Tibial nerve (tissue), 4 donors: ENCODE results near the gene FRMD4A. TPM values are rescaled to one million over a fixed set of nuclear protein-coding genes. Genes with fewer than 3 reads are reported as not detected.

Experiments
- DNase-seq, 2 donors: peaks; one replicate each; pipeline ENCODE4 v3.0.0-alpha.2; 2019; ENCODE audit warnings: low spot score in 2 of 2
- H3K27ac ChIP-seq, 4 donors: fragments of 200-600 bp; sonication (generic) in 3 of 4; one replicate each; pipeline ENCODE4 v1.5.1; 2017 to 2019; ENCODE audit warnings: mild to moderate bottlenecking in 1 of 4
- H3K27me3 ChIP-seq, 2 donors: fragments of 200-600 bp; sonication (generic) in 1 of 2; one replicate each; pipeline versions ENCODE4 v1.5.1 to v1.6.0; 2017 to 2019
- H3K36me3 ChIP-seq, 3 donors: fragments of 200-600 bp; sonication (generic); one replicate each; pipeline ENCODE4 v1.5.1; 2018 to 2019
- H3K4me1 ChIP-seq, 4 donors: fragments of 200-600 bp; sonication (generic) in 3 of 4; one replicate each; pipeline ENCODE4 v1.5.1; 2017 to 2019
- H3K4me3 ChIP-seq, 4 donors: fragments of 200-600 bp; sonication (generic) in 3 of 4; one replicate each; pipeline ENCODE4 v1.5.1; 2017 to 2019; ENCODE audit warnings: mild to moderate bottlenecking in 1 of 4, moderate library complexity in 1 of 4
- H3K9me3 ChIP-seq, 4 donors: fragments of 200-600 bp; sonication (generic) in 3 of 4; one replicate each; pipeline ENCODE4 v1.5.1; 2017 to 2019
- CTCF ChIP-seq, 5 experiments: fragments of 200-600 bp in 3 of 5; fragments of 450-650 bp in 2 of 5; sonication (generic) in 3 of 5; IDR thresholded peaks; one replicate each; pipeline ENCODE4 v1.5.1; 2016 to 2019; ENCODE audit warnings: antibody characterized with exemption in 5 of 5, mild to moderate bottlenecking in 3 of 5, moderate library complexity in 2 of 5
- EP300 ChIP-seq, 2 donors: sonication (generic); formaldehyde crosslinking; IDR thresholded peaks; one replicate each; pipeline ENCODE4 v1.6.1; 2017; ENCODE audit warnings: antibody characterized with exemption in 2 of 2, mild to moderate bottlenecking in 1 of 2
- POLR2A ChIP-seq, 2 donors: fragments of 450-650 bp; IDR thresholded peaks; one replicate each; pipeline ENCODE4 v1.6.1; 2017; ENCODE audit warnings: antibody characterized with exemption in 2 of 2, mild to moderate bottlenecking in 2 of 2, moderate library complexity in 2 of 2
- WGBS, 2 donors: methylation state at CpG; one replicate each; pipeline ENCODE4 v1.1.5; 2018; 5-methylcytosine and 5-hydroxymethylcytosine counted together
- total RNA-seq, 4 donors: library from RNA; depleted of rRNA; stranded (reverse); fragments of >200 nt; gene quantifications; one replicate each; pipeline ENCODE4 v1.1.0, GENCODE V29; 2016

The FRMD4A gene
- total RNA-seq, 4 donors from 2014 or later = 39.8 to 89.7 (median 53.9) TPM

DNA sequence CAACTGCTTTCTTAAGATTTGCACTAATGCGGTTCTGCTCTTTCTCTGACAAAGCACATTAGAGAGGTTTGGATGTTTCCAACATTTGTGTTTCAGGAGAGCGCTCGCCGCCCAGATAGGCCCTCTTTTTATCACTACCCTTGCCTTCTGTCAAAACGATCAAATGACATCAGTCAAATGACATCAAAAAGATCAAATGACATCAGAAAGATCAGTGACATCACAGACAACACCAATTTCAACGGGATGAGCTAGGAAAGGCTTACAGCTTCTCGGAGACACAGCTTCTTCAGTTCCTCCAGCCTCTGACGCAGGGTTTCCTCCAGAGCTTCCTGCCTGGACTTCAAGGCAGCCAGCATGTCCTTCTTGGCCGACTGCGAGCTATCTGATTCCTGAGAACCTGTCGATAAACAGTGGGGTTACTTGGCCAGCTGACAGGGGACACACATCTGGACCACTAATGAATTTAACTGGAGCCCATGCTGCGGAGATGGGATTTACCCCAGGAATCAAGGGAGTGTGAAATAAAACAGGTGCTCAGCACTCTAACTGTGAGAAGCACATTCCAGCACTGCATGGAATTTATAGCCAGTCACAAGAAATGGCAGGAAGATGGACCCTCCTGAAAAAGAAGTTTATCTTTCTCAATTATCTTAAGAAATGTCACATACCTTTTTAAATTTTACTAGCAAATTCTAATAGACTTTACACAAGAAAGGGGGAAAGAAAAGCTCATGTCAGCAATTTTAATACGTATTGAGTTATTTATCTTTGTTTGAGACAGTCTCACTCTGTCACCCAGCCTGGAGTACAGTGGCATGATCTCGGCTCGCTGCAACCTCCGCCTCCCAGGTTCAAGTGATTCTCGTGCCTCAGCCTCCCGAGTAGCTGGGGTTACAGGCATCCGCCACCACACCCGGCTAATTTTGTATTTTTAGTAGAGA, 655.8 kb downstream of the FRMD4A start:
- Histone ChIP-seq H3K4me3 (no peak overlapping the region), H3K27ac (no peak overlapping the region), H3K36me3 (peaks cover 0 to 36% (median 0%) of the 10 kb centered on the region in 3 donors), H3K9me3 (no peaks in the 10 kb centered on the region), H3K4me1 (peaks cover 0 to 14% (median 0%) of the 10 kb centered on the region in 4 donors), H3K27me3 (no peaks in the 10 kb centered on the region)
- 78 to 81% methylated on average over 20 of the region's 20 CpGs for WGBS, 2 donors
- DNase-seq = no peak
- TF ChIP-seq EP300 (IDR thresholded peaks at IDR 0.05) = no peak
- TF ChIP-seq POLR2A (IDR thresholded peaks at IDR 0.05) = no peak
- TF ChIP-seq CTCF (IDR thresholded peaks at IDR 0.05) = no peak

GRCh38 chr10:13673156-13673555, 657.6 kb downstream of the FRMD4A start:
- H3K27me3 ChIP-seq = no peaks in the 10 kb centered on the region
- 67 to 70% methylated on average over 8 of the region's 8 CpGs for WGBS, 2 donors
- H3K4me1 ChIP-seq = peaks cover 0 to 19% (median 0%) of the 10 kb centered on the region in 4 donors
- no peak for DNase-seq
- TF ChIP-seq POLR2A (IDR thresholded peaks at IDR 0.05) (no peak), EP300 (IDR thresholded peaks at IDR 0.05) (no peak), CTCF (IDR thresholded peaks at IDR 0.05) (no peak)
- H3K27ac ChIP-seq = no peak overlapping the region
- H3K36me3 ChIP-seq = peaks cover 0 to 40% (median 2%) of the 10 kb centered on the region in 3 donors
- no peak overlapping the region for H3K4me3 ChIP-seq
- no peaks in the 10 kb centered on the region for H3K9me3 ChIP-seq

DNA sequence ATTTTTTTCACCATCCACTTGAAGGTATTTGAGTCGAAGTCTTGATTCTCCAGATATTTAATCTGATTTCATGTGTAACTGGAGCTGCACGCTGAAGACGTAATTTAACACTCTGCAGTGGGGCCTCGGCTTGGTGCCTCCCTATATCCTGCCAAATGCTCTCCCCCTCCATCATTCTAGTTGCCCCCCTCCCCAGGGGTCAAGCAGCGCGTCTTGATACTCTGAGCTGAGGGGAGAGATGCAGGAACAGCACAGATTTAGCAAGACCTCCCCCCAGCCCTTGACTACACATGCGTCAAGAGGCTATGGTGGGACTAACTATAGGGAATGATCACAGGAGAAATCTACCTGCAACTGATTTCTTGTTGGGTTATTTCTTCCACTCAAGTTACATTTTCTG, 658.2 kb downstream of the FRMD4A start:
- Histone ChIP-seq H3K36me3 (peaks cover 0 to 43% (median 2%) of the 10 kb centered on the region in 3 donors), H3K9me3 (no peaks in the 10 kb centered on the region), H3K4me3 (no peak overlapping the region), H3K4me1 (peaks cover 0 to 19% (median 0%) of the 10 kb centered on the region in 4 donors), H3K27me3 (no peaks in the 10 kb centered on the region), H3K27ac (peak overlapping the region in 2 of 4 donors; percentile 48 to 56)
- TF ChIP-seq POLR2A (IDR thresholded peaks at IDR 0.05) (no peak), EP300 (IDR thresholded peaks at IDR 0.05) (no peak), CTCF (IDR thresholded peaks at IDR 0.05) (no peak)
- no peak for DNase-seq
- WGBS, 2 donors = 54 to 61% methylated on average over 7 of the region's 7 CpGs

DNA sequence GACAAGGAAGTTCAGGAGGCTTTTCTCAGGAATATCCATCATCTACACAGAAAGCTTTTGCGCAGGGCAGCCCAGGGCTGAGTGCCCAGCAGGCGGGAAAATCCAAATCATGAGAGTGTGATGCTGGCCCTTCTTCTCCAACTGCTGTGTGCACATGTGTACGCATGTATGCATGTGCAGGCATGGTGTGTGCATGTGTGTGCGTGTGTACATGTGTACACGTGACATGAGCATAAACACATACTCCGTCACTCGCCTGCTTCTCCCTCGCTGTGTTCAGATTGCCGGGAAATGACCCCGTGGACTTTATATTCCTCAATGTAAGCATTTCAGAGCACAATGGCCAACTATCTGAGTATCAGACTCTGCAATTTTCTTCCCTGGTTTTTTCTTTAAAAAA, 658.8 kb downstream of the FRMD4A start:
- peaks cover 0 to 44% (median 2%) of the 10 kb centered on the region in 3 donors for H3K36me3 ChIP-seq
- no peak overlapping the region for H3K4me3 ChIP-seq
- WGBS, 2 donors = 67 to 73% methylated on average over 10 of the region's 10 CpGs
- H3K27me3 ChIP-seq = no peaks in the 10 kb centered on the region
- no peak for DNase-seq
- TF ChIP-seq EP300 (IDR thresholded peaks at IDR 0.05) (peak in 1 of 2 donors; percentile 21), CTCF (IDR thresholded peaks at IDR 0.05) (no peak)
- peaks cover 0 to 19% (median 0%) of the 10 kb centered on the region in 4 donors for H3K4me1 ChIP-seq
- H3K9me3 ChIP-seq = no peaks in the 10 kb centered on the region
- peak overlapping the region in 2 of 4 donors; percentile 48 to 56 for H3K27ac ChIP-seq

DNA sequence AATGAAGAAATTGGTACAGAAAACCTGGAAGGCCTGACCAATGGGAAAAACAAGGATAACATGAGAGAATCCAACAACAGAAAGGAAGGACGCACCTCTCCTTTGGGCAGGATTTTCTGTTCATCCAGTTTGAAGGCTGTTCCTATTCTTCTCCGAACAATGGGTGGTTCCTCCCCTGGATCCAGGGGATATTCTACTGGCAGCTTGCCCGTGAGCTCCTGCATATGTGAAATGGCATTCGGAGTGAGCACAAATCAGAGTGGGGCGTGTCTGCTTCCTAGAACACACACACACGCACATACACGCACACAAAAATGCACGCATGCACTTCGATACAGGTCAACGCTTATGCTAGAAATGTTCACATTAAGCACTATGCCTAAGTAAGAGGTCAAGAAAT, 660.4 kb downstream of the FRMD4A start:
- WGBS, 2 donors = 89% methylated on average over 10 of the region's 10 CpGs
- Histone ChIP-seq H3K27ac (no peak overlapping the region), H3K9me3 (no peaks in the 10 kb centered on the region), H3K4me3 (no peak overlapping the region), H3K27me3 (no peaks in the 10 kb centered on the region), H3K4me1 (peaks cover 0 to 19% (median 0%) of the 10 kb centered on the region in 4 donors), H3K36me3 (peaks cover 0 to 55% (median 2%) of the 10 kb centered on the region in 3 donors)
- TF ChIP-seq POLR2A (IDR thresholded peaks at IDR 0.05) (no peak), CTCF (IDR thresholded peaks at IDR 0.05) (no peak), EP300 (IDR thresholded peaks at IDR 0.05) (no peak)
- no peak for DNase-seq
